Subcutaneous adipose tissue (tissue), 4 donors: Measurements from ENCODE around the gene TSPAN5. TPM values are rescaled to one million over a fixed set of nuclear protein-coding genes. Genes with fewer than 3 reads are reported as not detected.

Experiments used
- total RNA-seq, 4 donors: library from RNA; depleted of rRNA; stranded (reverse); fragments of >200 nt; gene quantifications; one replicate each; pipeline ENCODE4 v1.1.0, GENCODE V29; 2016
- TF ChIP-seq, protein P1 (sequence below): fragments of 450-650 bp; IDR thresholded peaks from one replicate; pipeline ENCODE4 v1.5.1; 2016; ENCODE audit warnings: low read depth, mild to moderate bottlenecking, control low read depth, antibody characterized with exemption, moderate library complexity

The TSPAN5 gene
- total RNA-seq, 4 donors from 2014 or later = 2.2 to 6.5 (median 4.1) TPM

DNA sequence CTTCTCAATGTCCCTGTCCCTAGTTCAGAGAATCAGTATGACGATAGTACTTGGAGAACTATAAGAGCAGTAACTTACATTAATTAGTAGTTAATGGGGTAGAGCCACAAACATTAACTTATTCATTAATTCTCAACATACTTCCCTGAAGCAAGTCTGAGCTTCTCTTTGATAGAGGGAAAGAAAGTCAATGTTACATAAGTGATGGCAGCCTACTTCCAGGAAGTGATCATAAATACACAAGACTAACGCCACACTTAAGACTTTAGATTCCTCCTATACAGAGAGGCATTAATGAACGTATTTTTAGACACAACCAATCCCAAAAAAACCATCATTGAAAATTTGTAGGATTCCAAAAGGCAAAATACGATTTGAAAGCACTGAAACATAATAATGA is 33.8 kb downstream of the TSPAN5 start:
- TF ChIP-seq, protein P1, sequence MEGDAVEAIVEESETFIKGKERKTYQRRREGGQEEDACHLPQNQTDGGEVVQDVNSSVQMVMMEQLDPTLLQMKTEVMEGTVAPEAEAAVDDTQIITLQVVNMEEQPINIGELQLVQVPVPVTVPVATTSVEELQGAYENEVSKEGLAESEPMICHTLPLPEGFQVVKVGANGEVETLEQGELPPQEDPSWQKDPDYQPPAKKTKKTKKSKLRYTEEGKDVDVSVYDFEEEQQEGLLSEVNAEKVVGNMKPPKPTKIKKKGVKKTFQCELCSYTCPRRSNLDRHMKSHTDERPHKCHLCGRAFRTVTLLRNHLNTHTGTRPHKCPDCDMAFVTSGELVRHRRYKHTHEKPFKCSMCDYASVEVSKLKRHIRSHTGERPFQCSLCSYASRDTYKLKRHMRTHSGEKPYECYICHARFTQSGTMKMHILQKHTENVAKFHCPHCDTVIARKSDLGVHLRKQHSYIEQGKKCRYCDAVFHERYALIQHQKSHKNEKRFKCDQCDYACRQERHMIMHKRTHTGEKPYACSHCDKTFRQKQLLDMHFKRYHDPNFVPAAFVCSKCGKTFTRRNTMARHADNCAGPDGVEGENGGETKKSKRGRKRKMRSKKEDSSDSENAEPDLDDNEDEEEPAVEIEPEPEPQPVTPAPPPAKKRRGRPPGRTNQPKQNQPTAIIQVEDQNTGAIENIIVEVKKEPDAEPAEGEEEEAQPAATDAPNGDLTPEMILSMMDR = no peak

DNA sequence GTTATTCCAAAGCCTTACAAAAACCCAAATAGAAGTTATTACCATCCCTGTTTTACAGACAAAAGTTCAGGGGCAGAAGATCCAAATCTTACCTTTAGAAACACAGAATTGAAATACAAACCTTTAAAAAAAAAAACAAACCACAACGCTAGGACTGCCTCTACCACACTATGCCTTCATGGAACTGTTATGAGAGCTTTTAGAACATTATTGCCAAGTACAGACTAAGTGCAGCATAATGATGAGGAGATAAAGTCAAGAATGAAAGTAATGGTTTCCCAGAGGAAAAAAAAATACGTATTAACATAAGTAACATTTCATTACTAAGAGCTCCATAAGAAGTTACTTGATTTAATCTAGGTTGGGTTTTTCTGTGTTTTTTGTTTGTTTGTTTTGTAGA is 34.3 kb downstream of the TSPAN5 start:
- TF ChIP-seq, protein P1 = no peak

DNA sequence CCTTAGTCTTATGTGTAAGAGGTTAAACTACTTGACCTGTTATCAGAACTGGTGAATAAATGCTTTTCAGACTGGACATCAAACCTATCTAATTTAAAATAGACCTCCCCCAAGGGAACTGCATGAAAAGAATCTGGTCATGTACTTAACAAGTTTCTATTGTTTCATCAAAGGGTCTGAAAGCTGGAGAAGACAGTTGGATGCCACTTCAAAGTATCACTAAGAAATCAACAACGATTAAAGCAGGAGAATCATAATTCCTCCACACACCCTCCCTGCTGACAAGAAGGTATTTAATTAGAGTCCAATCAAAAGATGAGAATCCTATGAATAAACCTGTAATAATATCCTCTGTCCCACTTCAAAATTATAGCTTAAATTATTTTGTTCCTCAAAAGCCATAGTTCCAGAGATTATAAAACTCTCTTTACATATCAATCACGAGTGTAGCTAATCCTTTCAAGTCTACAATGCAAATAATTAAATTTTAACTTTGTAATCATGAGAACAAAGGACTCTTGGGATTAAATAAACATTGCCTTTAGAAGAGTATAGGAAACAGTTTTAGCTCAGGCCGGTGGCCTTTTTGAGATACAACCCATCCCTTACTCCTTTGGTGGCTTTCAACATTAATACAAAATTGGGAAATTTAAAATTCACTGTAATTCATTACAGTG is 35.1 kb downstream of the TSPAN5 start:
- TF ChIP-seq, protein P1 = no peak

DNA sequence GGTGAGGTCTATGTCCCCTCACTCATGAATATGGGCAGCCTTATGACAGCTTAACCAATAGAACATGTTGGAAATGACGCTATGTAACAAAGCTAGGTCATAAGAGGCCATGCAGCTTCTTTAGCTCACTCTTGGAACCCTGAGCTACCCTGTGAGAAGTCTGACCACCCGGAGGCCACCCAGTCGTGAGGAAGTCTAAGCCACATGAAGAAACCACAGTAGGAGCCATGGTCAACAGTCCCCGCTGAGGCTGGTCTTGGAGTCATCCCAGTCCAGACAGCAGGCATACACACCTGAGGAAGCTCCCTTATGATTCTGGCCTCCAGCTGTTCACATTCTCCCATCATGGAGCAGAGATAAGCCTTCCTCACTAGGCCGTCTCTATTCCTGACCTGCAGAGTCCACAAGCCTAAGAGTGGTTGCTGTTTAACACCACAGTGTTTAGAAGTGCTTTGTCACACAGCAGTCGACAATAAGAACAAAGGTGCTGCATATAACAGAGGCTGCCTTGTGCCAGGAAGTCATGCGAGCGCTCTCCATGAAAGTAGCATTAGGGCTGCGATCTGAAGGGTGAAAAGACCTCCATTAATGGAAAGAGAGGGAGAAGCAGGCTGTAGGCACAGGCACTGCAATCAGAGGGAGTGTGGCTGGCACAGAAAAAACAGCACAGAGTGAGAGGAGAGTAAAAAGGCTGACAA is 38.2 kb downstream of the TSPAN5 start:
- TF ChIP-seq, protein P1 = no peak

DNA sequence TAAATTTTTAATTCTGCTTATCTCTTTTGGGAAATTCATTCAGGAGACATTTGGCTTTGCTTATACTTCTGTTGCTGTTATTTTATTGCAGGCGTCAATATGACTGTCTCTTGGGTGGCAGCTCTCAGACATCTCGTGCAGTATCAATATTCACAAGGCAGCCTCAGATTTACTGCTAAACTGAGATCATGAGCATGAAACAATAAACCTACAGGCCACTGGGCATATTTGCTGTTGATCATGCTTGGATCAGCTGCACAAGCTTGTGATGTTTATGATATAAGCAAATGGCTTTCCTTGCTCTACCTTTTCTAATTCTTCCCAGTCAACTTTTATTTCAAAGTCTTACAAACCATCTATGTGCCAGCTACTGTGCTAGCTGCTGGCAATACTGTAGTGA is 39.2 kb downstream of the TSPAN5 start:
- TF ChIP-seq, protein P1 = no peak

- TF ChIP-seq, protein P1 = no peak
These were observed 39.7 kb downstream of the TSPAN5 start for GRCh38 chr4:98618680-98619079.

GRCh38 chr4:98617358-98618047 is 40.9 kb downstream of the TSPAN5 start:
- TF ChIP-seq, protein P1 = no peak
